GM04503 (cell line): ENCODE results near the gene GPR146.

Experiments used
- DNase-seq: peaks from one replicate; pipeline ENCODE4 v3.0.0-alpha.2; 2012; ENCODE audit warnings: low read depth

The GPR146 gene

DNA sequence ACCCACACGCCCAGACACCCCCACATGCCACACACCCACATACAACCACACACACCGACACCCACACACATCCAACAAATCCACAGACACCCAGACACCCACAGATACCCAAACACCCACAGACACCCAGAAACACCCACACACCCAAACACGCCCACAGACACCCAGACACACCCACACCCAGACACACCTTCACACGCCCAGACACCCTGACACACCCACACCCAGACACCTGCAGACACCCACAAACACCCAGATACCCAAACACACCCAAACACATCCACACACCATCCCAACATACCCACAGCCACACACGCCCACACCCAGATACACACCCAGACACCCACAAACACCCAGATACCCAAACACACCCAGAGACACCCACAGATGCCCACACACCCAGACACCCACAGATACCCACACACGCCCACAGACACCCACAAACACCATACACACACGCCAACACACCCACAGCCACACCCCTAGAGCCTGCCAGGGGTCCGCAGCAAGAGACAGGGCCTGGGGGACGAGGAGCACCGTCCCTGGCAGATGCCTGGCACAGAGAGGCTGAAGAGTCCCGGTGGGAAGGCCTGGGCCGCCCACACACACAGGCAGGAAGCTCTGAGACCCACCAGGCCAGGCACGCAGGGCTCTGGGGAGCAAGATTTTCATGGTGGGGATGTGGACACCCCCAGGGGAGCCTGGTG lies 32.9 kb upstream of the GPR146 start:
- DNase-seq: no peak

DNA sequence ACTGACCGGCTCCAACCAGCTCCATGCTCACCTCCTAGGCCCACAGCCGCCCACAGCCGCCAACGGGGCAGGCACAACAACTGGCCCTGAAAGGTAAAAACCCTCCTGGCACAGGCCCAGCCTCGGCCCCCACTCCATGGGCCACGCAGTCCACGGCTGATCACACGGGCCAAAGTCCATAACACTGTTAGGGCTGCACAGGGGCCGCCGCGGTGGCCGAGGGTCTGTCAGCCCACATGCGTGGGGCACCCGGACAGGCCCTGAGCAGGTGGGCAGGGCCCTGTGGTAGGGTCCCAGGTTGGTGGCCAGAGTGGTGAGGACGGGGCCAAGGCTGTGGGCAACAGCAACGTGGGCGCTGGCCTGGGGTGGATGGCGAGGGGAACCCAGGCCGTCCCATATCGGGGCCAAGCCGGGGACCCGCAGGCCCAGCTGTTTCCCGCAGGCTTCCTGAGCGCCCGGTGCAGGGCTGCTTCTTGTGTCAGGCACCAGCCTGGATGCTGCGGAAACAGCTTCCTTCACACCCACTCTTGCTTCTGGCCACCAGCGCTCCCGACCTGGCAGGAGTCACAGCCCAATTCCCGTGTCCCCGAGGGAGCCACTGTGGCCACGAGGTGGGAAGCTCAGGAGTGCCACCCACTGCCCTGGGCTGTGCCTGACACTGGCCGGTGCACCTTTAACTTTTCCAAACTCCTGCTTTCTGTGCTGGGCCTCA lies 32.2 kb upstream of the GPR146 start:
- DNase-seq: no peak

- DNase-seq: no peak
Measured at GRCh38 chr7:1012716-1013095, 31.6 kb upstream of the GPR146 start.

DNA sequence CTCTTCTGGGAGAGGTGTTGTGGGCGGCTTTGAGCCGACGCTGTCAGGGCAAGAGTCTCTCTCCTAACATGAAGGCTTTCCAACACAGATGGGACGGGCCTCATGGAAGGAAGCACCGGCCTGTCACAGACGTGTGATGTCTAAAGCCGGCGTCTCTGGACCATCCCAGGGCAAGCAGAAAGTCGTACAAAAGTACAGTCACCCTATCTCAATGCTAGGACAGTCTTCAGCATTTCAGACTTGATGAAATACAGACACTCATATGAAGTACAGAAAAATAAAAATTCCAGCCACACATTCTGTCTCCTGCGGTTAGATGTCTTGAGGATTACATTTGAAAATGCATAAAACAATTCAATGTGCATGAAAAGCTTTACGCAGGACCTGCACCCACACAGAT lies 30.8 kb upstream of the GPR146 start:
- no peak for DNase-seq

DNA sequence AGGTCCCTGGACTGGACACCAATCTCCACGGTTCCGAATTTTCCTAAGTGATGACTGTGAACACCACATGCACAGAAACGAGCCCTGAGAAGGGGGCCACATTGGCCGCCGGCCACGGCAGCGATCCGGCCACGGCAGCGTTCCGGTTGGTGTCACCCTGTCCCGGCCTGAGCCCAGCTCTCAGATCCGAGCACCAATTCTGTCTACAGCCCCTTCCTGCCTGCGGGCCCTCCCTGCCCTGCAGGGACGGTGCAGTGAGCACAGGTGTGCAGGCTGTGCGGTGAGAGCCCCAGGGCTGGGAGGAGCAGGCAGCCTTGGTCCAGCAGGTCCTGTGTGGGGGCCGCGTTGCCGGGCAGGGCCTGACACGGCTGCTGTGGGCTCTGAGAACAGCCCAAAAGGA lies 29.7 kb upstream of the GPR146 start:
- no peak for DNase-seq

- DNase-seq: no peak
Measured at GRCh38 chr7:1015196-1016121, 28.9 kb upstream of the GPR146 start.

GRCh38 chr7:1016577-1017531 lies 27.5 kb upstream of the GPR146 start:
- DNase-seq: no peak

GRCh38 chr7:1017586-1018333 lies 26.6 kb upstream of the GPR146 start:
- DNase-seq: no peak

DNA sequence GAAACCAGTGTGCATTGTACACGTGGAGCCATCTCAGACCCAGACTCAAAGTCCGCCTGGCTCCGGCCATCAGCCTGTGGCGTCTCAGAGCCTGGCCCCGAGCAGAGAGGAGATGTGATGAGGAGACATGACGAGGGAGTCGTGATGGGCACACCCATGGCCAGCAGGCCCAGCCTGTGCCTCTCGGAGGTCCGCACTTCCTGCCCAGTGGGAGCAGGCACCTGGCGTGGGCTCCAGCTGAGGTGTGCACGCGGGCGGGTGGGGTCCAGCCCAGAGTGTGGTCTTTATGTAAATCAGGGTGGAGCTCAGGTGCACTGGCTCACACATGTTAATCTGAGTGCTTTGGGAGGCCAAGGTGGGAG lies 26.0 kb upstream of the GPR146 start:
- no peak for DNase-seq

GRCh38 chr7:1019255-1019785 lies 25.0 kb upstream of the GPR146 start:
- no peak for DNase-seq

DNA sequence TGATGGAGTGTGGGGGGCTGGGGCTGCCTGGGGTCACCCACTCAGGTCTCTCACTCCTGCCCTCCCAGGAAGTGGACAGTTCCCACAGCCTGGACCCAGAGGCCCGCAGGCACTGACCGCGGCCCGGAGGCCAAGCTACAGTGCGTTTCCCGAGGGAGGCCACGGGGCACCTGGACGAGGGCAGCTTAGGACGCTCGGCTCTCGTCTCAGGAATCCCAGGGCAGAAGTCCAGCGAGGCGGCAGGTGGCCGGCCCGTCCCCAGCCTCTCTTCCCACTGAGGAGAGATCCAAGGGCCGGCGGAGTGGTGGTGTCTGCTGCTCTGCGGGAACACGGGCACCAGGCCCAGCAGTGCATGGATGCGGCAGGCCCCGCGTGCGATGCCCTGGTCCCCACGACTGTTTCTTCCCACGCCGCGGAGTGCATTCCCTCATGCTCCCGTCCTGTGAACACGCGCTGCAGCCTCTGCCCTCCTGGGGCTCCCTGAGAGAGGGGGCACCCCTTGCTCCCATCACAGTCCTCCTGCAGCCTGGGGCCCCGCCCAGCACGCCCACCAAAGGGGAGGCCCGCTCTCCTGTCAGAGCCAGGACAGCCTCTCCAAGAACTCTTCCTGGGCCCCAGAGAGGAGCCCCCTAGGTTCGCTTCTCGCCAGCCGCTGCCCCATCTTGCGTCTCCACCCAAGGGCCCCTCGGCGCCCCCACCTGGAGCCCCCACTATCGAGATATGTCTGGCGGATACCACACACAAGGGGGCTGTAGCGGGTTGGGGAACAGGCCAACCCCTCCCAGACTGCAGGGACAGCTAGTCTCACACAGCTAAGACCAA lies 24.3 kb upstream of the GPR146 start:
- no peak for DNase-seq

DNA sequence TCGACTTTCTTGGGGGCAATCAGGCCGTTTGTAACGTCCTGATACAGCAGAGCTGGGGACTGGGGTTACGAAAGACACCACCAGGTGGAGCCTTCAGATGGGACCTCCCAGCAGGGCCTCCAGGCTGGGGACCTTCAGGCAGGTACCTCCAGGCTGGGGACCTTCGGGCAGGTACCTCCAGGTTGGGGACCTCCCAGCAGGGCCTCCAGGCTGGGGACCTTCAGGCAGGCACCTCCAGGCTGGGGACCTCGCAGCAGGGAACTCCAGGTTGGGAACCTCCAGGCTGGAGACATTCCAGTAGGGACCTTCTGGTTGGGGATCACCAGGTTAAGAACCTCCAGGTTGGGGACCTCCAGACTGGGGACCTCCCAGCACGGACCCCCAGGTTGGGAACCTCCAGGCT lies 23.5 kb upstream of the GPR146 start:
- DNase-seq: no peak

DNA sequence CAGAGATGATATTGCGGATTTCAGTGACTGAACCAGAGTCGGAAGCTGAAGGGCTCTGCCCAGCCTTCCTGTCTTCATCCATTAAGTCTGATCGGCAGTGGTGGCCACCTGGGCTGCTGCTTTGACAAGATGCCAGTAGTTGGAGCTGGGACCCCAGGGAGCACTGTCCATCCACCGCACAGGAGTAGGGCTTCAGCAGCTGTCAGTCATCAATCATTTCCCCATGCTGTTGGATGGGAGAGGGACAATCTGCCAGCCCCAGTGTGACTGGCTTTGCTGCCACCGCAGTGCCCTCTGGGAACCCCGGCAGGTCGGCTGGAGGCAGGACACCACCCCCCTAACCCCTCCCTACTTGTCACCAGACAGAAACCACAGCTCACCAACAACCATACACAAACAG lies 23.0 kb upstream of the GPR146 start:
- DNase-seq: no peak

- no peak for DNase-seq
Measured at GRCh38 chr7:1021931-1022330, 22.4 kb upstream of the GPR146 start.

DNA sequence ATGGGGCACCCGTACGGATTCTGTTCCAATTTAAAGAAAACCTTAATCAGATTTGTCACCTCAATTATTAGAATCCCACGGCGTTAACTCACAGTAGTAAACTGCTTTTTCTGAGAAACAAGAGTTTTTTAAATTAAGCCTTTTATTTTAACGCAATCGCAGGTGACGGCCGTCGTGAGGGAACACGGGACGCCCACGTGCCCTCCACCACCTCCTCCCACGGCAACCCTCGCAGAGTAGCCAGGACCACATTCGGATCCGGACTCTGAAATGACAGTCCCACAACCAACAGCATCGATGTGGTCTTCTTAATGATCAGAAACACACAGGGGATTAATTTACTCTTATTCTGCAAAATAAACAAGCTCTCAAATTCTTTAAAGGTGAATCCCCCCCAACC lies 22.0 kb upstream of the GPR146 start:
- no peak for DNase-seq

- DNase-seq: no peak
Measured at GRCh38 chr7:1022801-1023465, 21.4 kb upstream of the GPR146 start.

DNA sequence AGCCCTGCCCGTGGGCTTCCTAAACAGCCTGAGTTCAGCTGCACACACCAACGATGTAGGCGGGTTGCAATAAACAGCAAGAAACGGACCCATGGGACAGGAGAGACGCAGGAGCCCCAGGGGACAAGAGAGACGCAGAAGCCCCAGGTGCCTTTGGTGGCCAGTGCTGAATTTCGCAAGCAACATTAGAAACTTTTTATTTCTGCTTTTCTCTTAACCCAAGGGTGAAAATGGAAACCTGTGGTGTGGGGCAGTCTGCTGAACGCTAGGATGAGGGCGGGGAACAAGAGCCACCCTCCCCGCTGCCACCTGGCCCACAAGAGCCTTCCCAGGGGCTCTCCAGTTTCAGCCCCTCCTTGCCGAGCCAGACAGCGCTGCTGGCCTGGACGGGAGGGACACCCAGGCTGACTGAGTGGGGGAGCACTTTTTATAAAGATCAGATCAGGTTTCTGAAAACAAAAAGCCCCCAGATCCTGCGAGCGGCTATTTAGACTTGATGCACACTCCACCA lies 20.0 kb upstream of the GPR146 start:
- no peak for DNase-seq

DNA sequence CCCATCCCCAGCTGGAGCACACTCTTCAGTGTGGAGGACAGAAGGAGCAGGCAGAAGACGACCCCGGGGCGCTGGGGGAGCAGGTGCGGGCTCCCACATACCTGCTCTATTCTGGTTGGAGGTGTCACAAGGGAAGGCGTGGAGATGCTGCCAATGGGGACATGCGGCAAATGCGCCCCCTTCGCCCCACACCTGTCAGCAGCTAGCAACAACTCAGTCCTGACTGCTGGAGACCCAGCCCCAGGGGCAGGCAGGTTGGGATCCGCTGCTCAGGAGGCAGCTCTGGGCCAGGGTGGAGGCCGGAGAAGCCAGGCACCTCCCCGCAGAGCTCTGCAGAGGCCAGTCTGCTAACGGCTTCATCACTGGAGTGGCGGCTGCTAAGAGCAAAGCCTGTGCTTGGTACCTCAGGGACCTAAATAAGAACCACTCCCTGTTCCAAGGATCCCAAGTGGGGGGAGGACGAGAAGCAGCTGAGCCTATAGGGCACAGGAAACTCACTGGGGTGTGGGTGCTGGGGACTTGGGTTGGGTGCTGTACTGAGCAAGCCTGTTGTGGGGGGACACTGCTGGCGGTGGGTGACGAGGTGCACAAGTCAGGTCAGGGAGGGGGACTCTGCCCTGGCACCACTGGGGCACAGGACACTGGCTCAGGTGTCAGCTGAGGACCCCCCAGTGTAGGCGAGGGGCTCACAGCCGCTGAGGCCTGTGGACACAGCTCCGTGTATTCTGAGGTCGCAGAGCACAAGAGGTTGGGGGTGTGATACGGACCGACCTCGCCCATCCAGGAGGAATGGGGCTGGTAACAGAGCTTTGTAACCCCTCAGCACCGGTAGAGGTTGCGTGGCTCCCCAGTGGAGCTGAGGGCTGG lies 19.2 kb upstream of the GPR146 start:
- no peak for DNase-seq
